Measurements from ENCODE around the gene ATP2C2.

ATP2C2 gene

DNA sequence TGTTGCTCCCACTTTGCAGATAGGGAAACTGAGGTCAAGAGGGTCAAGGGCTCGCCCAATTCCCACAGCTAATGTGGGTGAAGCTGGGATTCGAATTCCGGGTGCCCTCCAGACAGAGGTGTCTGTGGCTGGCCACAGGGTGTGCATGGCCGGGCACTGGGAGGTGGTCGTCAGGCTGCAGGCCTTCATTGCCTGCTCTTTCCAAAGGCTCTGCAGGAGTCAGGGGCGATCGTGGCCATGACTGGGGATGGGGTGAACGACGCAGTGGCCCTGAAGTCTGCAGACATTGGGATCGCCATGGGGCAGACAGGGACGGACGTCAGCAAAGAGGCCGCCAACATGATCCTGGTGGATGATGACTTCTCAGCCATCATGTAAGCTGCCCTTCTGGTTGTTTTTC is 86.3 kb downstream of the ATP2C2 start:
- DNase-seq = no peak

DNA sequence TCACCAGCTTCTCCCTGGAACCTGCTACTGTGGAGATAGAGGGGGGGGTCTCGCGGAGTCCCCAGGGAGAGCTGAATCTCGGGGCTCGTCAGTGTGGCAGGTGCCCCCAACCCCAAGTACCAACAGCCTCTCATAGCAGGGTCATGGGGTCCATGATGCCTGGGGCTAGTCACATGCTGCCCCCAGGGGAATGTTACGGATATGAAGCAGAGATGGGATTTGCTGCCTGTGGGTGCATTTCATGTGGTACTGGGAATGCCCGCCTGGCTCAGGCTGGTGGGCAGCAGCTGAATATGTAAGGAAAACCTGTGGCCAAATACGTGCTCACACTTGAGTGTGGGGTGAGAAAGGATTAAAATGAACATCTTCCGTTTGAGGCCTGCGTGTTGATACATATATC is 86.7 kb downstream of the ATP2C2 start:
- no peak for DNase-seq

DNA sequence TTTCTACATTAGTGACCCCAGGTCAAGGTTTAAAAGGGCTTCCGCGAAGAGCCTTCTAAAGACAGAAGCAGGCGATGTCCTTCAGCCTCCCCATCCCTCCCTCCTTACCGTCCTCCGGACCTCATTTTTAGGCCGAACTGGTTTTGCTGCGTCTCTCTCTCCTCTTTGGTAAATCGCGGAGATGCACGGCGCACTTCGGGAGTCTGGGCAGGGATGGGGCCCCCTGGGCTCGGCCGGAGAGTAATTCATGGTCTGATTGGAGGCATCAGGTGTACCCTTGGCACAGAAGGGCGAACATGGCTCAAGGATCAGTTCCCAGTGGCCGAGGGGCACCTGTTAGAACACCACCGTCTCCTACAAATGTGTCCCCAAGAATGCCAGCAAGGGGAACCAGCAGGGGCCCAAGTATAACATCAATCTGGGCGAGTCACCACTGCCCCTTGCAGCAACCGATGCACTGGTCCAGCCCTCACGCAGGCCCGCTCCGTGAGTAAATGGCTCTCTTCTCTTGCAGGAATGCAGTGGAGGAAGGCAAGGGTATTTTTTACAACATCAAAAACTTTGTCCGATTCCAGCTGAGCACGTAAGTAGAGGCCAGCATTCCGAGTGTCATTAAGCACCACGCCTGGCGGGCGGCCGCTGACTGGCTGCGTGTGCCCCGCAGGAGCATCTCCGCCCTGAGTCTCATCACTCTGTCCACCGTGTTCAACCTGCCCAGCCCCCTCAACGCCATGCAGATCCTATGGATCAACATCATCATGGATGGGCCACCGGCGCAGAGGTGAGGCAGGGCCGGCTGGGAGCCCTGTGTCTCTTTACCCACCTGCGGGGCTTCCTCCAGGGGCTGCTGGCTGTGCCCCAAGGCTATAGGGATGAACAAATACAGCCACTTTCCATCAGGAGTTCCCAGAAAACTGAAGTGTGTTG is 90.5 kb downstream of the ATP2C2 start:
- DNase-seq = no peak

DNA sequence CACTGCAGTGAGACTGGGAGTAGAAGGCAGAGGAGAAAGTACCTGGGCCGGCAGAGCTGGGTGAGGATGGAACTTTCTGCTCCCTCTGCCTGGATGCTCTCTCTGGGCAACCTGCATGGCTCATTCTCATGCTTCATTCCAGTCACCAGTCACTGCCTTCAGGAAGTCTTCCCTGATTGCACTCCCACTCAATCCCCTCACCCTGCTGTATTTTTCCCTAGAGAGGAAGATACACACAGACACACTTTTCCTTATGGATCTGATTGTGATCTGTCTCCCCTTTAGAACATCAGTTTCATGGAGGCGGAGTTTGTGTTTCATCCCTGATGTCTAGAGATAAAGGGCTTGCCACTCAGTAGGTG is 91.2 kb downstream of the ATP2C2 start:
- DNase-seq = no peak

DNA sequence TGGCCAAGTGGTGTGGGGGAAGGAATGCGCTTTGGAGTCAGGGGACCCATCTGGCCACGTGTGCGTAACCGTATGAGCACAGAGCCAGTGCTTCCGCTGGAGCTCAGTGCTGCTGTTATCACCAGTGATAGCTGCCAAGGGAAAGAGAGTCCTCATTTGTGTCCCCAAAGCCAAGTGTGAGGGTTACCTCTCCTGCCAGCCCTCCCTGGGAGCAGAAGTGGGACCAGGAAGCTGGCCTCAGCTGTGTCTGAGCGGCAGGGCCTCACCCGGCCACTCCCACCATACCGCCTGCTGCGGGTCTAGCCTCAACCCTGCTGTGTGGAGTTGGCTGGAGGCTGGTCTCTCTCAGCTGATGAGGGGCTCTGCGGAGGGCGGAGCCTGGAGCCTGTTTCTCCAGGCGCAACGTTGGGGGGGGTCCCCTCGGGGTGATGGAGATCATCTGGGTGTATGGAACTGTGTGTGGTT is 91.6 kb downstream of the ATP2C2 start:
- DNase-seq = no peak

DNA sequence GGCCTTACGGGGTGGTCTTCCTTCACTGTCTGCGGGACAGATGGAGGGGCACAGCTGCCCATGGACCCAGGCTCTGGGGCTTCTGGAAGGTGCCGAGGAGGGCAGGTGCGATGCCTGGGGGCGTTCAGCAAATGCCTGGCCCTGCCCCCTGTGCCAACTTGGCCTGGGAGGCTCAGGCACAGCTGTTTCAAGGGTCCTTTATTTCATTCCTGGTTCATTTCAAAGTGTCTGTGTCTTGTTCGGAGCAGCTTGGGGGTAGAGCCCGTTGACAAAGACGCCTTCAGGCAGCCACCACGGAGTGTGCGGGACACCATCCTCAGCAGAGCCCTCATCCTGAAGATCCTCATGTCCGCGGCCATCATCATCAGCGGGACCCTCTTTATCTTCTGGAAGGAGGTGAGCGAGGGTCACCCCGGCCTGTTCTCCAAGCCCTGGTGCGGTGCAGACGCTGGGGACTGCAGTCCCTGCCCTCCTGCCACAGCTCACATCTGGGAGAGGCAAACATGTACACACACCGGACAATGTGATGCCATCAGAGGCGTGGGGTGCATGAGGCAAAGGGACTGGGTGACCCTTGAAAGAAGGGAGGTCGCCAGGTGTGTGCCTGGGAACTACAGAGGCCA is 92.2 kb downstream of the ATP2C2 start:
- no peak for DNase-seq

DNA sequence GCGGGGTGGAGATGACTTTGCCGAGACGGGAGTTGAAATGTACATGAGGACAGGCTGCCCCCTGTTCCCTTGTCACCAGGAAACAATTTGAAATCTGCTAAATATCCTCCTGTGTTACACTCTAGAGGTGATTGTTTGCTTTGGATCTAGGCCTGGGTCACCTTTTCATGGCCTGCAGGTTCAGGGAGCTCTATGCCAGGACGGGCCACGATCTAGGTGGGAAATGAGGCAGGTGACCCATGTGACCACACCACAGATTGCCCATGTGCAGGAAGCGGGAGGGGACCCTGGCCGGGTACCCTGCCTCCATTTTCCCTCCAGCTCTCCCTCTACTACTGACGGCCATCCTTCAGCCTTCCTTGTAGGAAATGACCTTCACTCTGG is 92.7 kb downstream of the ATP2C2 start:
- no peak for DNase-seq

DNA sequence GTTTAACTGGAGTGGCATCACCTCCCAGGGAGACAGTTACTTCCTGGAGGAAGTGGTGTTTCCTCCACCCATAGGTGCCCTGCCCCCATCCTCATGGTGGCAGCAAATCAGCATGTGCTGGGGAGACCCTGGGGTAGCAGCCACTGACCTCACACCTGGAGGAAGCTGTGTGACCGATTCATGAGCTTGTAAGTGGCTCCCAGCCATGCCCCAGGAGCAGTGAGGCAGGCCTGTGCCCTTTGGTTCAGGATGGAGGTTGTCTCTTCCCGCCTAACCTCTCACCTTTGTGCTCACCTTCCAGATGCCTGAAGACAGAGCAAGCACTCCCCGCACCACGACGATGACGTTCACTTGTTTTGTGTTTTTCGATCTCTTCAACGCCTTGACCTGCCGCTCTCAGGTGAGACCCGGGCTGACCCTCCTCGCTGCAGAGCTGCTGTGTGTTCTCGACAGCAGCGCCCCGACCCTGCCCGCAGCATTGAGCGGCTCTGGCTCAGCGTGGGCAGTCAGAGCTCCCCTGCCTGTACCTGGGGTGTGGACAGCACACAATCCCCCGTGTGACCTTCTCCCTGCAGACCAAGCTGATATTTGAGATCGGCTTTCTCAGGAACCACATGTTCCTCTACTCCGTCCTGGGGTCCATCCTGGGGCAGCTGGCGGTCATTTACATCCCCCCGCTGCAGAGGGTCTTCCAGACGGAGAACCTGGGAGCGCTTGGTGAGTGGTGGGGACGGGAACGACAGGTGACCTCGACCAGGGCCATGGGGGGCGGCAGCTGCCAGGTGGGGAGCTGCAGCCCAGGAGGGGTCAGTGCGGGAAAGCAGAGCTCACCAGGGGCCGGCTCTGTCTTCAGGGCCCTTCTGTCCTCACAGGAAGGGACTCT is 93.3 kb downstream of the ATP2C2 start:
- DNase-seq = no peak

DNA sequence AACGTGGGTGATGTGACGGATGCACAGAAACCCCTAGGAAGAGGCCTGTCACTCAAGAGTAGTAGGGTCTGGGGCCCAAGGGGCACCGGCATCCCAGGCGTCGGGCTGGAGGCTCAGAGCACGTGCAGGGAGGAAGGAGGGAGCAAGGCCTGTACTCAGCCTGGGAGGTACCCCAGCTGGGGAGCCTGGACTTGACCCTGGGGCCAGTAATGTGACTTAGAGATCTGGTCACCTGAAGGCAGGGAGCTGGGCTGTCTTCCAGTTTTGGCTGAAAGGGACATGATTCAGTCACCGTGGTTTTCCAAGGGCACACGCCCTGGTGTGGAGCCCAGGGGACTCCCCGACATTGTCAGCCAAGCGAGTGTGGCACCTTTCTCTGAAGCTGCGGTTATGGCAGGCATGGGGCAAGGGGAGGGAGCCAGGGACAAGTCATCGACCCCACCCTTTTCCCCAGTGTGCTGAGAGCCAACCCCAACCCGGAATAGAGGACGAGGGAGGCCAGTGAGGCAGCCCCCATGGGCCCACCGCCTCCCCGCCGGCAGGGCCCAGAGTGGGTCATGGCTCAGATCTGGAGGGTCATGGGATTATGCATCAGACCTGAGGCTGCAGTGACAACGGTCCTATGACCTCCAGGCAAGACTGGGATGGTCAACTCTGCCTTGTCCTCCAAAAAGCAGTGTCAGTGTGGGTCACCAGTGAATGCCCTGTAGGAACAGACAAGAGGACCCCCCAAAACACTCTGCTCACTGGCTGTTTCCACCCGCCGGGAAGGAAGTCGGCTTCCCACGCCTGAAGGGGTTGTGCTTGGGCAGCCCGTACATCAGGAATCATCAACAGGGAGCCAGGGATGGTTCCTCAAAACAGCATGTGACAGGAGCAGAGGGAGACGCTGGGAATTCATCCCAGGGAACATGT is 94.2 kb downstream of the ATP2C2 start:
- DNase-seq = no peak

DNA sequence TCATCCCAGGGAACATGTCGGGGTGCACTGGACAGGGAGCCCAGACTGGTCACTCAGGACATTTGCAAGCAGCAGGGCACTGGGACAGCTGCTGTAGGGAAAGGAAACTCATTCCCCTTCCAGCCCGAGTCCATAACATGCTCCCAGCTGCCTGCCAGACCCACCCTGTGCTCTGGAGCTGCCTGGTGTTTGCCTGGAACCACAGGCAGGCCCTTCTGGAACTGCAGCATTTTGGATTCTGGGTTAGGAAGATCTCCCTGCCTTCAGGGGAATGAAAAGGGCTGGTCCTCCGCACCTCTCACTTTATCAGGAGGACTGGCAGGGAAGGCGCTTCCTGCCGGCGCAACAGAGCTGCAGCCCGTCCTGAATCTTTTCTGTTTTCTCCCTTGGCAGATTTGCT is 94.9 kb downstream of the ATP2C2 start:
- no peak for DNase-seq

DNA sequence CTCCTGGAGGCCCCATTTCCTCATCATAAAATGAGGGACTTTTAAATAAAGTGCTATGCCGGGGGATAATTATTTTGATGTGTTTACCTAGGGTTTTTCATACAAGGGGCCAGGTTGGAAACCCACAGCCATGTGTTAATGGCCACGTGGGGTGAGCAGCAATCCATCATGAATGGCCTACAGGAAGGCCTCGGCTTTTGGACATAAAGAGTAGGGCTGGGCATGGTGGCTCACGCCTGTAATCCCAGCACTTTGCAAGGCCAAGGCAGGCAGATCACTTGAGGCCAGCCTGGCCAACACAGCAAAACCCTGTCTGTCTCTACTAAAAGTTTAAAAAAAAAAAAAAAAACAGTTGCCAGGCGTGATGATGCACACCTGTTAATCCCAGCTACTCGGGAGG is 95.8 kb downstream of the ATP2C2 start:
- DNase-seq = no peak

DNA sequence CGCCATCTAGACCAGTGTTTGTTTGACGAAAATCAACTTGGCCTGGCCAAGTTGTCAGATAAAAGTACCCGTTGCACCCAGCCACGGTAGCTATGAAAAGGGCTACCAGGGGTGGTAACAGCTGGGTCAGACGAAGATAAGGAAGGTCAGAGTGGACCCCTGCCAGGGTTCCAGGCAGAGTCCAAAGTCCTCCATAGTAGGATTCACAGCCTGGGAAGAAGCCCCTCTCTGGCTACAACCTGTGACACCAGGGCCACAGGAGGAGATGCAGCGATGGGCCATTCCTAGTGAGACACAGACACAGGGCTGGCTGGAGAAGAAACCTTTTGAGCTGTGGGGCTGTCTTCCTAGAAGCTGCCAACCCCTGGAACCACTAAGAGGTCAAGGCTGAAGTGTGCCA is 96.8 kb downstream of the ATP2C2 start:
- DNase-seq = no peak

DNA sequence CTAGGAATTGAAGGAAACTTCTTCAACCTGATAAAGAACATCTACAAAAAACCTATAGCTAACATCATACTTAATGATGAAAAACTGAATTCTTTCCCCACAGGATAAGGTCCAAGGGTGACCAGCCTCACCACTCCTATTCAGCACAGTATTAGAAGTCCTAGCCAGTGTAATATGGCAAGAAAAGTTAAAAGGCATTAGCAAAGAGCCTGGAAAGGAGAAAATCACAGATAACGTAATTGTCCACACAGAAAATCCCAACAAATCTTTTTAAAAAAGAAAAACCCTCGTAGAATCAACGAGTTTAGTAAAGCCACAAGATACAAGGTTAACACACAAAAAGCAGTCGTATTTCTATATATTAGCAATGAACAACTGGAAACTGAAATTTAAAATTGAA is 98.4 kb downstream of the ATP2C2 start:
- no peak for DNase-seq

DNA sequence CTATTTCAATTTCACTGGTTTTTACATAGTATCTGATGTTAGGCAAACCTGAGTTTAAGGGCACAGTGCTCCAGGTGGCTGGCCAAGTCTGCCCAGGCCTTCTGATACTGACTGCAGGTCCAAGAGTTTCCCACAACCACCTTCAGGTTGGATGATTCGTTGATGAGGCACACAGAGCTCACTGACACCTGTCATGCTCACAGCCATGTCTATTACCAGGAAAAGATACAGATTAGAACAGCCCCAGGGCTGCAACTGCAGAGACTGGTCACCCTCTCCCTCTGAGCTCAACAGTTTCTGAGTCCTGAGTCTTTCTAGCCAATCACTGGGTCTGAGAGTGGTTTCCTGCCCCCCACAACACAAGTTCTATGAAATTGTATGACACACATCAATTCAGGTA is 98.9 kb downstream of the ATP2C2 start:
- no peak for DNase-seq

DNA sequence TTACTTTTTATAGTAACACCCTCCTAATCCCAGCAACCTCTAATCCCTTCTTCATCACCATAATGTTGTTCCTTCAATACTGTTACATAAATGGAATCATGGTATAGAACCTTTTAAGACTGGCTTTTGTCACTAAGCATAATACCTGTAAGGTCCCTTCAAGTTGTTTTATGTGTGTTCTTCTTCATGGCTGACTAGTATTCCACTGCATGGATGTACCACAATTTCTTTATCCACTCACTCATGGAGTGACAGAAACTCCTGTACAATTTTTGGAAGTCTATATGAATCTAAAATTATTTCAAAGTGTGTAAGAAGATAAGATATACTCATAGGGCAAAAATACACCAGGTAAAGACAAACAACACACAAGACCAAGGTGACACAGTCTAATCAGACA is 99.4 kb downstream of the ATP2C2 start:
- no peak for DNase-seq

DNA sequence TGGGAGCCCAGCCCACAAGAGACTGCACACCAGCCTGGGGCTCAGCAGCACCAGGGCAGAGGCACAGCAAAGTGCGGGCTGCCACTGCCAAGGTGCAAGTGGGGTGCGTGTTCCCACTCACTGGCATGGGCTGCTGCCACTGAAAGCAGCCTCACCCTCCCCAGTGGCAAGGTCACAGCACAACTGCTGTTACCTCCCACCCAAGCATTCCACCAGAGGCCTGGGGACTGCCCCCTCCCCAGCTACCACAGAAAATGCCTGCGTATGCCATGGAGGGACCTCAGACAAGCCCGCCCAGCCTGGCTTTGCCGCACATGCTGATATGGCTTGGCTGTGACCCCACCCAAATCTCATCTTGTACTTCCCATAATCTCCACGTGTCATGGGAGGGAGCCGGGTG is 103.0 kb downstream of the ATP2C2 start:
- DNase-seq = no peak

DNA sequence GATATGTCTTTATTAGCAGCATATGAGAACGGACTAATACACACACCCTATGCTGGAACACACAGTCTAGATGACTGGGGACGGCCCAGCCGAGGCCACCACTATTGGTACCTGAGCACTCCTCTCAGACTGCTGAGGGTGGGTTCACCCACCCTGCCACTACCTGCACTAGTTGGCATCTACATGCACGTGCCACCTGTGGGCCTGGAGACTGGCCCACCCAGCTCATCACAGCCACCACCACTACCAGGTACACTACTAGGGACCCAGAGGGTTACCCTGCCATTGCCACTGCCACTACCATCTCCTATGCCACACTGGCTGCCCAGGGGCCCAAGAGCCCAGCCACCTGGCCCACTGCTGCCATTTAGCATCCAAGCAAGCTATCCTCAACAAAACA is 103.6 kb downstream of the ATP2C2 start:
- DNase-seq = no peak

DNA sequence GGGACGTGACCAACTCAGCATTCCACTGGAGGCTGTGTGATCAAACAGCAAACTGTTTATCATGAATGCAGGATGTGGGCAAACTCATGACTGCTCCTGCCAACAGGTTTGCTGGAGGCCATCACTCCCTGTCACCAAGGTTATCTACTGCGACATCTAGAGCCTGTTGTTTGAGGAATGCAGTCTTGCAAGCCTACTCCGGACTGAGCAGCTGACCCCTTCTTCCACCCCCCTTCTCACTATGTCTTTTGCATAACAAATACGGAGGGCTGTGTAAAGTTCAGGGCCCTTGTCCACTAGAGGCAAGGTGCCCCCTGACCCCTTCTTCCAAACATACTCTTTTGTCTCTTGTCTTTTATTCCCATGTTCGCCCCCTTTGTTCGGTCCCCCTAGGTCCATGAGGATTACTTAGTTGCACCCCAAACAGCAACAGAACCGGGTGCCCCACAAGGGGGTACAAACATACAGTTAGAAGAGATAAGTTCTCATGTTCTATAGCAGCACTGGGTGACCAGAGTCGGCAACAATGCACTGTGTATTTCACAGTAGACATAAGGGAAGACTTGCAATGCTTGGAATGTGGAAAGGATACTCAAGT is 107.4 kb downstream of the ATP2C2 start:
- DNase-seq = no peak

DNA sequence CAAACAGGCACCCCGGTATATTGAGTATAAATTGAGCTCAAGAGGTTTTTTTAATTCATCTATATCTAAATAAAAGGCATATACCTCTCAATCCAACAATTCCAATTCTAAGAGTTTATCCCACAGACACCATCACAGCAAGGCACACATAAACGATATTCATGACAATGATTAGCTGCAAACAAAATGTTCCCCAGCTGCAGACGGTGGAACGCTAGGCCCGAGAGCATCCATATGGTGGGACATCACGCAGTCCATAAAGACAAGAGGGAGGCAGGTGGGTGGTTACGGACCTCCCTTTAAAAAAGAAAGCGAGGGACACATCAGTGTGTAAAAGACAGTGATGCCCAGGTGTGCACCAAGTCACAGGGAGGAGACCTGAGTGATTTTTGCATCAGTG is 108.1 kb downstream of the ATP2C2 start:
- DNase-seq = no peak

DNA sequence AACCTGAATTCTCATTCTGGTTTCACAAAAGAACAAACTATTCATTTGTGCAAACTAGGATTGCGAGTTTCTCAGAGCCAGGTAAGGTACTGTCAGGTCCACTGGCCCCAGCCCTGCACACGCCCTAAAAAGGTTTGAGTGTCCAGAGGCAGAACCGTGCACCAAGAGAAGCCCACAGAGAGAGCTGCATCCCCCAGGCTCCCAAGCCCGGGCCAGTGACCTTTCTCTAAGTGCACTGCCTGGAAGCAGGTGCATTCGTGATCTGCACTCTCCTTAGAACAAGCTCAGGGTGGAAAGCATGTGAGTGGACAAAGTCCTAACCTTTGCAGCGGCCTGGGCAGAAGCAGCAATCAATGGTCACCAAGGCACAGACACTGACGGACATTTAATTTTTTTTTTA is 109.3 kb downstream of the ATP2C2 start:
- DNase-seq = no peak

DNA sequence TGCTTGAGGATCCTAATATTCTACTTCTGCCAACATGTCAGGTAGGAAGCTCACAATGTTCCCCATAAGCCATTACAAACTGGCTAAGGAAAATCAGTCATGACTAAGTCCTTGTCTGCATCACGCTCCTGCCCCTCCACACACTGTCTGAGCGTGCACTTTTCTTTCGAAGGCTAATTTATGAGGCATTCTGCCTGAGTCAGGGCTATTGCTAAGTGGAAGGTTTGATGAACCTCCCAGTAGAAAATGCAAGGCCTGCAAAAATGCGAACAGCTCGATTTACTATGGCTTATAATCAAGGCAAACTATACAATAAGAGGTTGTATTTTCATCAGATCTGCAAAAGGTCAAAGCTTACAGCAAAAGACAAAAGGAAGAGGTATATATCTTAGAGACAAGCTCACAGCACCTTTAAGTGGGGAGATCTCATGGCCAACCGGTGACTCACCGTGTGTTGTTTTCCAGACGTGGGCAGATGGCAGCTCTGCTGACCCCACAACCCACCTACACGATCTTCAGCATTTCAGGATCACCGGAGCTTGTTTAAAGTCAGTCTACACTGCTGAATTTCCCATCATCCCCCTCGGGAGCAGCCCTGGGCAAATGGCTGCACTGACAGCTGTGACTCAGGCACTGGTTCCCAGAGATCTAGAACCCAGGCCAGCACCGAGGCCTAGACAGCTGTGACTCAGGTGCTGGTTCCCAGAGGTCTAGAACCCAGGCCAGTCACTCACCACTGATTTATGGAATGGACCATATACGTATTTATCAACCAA is 110.0 kb downstream of the ATP2C2 start:
- no peak for DNase-seq
